ENCODE measurements around the gene GLP2R. TPM values are rescaled to one million over a fixed set of nuclear protein-coding genes. Genes with fewer than 3 reads are reported as not detected.

GLP2R gene
- polyA plus RNA-seq, 1 of the 3 experiments (the other 2 are of a cell fraction), result not detected

- 6% methylated on average over 4 of the region's 4 CpGs for WGBS (ENCODE audit: low lambda C conversion rate)
- ChIA-PET CTCF (no interaction called here), POLR2A (no interaction called here)
- Histone ChIP-seq H4K20me1 (ENCODE audit: insufficient read depth) (no peaks in the 10 kb centered on the region), H3K27ac (ENCODE audit: low read depth in 2 of 2, low read length in 1 of 2) (no peak overlapping the region), H3K36me3 (replicated peaks in 1 of 2; ENCODE audit: control insufficient read depth in 1 of 2, insufficient read depth in 2 of 2, low read length in 1 of 2) (no peaks in the 10 kb centered on the region), H3F3A (replicated peaks; ENCODE audit: insufficient read depth) (no peaks in the 10 kb centered on the region), H3K4me3 (ENCODE audit: low read depth in 2 of 2, low read length in 1 of 2) (no peak overlapping the region), H3K9me2 (no peaks in the 10 kb centered on the region), H3K27me3 (ENCODE audit: insufficient read depth) (peaks cover 7% of the 10 kb centered on the region; the same call in 1 of the 2 replicates), H3K4me2 (no peak overlapping the region), H3K9ac (no peak overlapping the region), H3K4me1 (ENCODE audit: control insufficient read depth in 1 of 2, insufficient read depth in 2 of 2, low read depth in 1 of 2, low read length in 1 of 2) (no peaks in the 10 kb centered on the region), H3K79me2 (ENCODE audit: insufficient read depth) (no peaks in the 10 kb centered on the region), H3K9me3 (no peaks in the 10 kb centered on the region), H2AFZ (ENCODE audit: low read depth) (no peak overlapping the region)
- TF ChIP-seq ZBTB33 (IDR thresholded peaks at IDR 0.05; ENCODE audit: borderline replicate concordance, low read depth), result no peak
- no peak for TF ChIP-seq RFX5 (IDR thresholded peaks at IDR 0.05; ENCODE audit: low read length)
- no peak for TF ChIP-seq SMC3 (IDR thresholded peaks at IDR 0.05; ENCODE audit: low read depth, low read length)
- TF ChIP-seq FOSL2 (IDR thresholded peaks at IDR 0.05; ENCODE audit: borderline replicate concordance, low read depth), result no peak
- no peak for TF ChIP-seq FOXJ3 (CRISPR knock-in tag; IDR thresholded peaks at IDR 0.05)
- no peak for TF ChIP-seq EZH2phosphoT487 (IDR thresholded peaks at IDR 0.05; ENCODE audit: borderline replicate concordance, low read depth)
- no peak for TF ChIP-seq REST (IDR thresholded peaks at IDR 0.05; ENCODE audit: low read depth, low read length)
- TF ChIP-seq JUND (IDR thresholded peaks at IDR 0.05), result no peak
- TF ChIP-seq CHD2 (IDR thresholded peaks at IDR 0.05; ENCODE audit: low read length, partially characterized antibody), result no peak
- no peak for TF ChIP-seq EP300 (IDR thresholded peaks at IDR 0.05; ENCODE audit: borderline replicate concordance in 1 of 2, low read depth in 1 of 2, low read length in 1 of 2)
- no peak for TF ChIP-seq GATA2 (CRISPR knock-in tag; IDR thresholded peaks at IDR 0.05)
- DNase-seq, result no peak
Observed at GRCh38 chr17:9802697-9803096, 23.0 kb upstream of the GLP2R start.

GRCh38 chr17:9805769-9806168, 20.0 kb upstream of the GLP2R start:
- TF ChIP-seq MXI1 (IDR thresholded peaks at IDR 0.05; ENCODE audit: low read depth, low read length), result no peak
- TF ChIP-seq FOXM1 (IDR thresholded peaks at IDR 0.05; ENCODE audit: low read depth), result no peak
- H3K9me2 ChIP-seq, result no peaks in the 10 kb centered on the region
- H3K36me3 ChIP-seq (replicated peaks in 1 of 2; ENCODE audit: control insufficient read depth in 1 of 2, insufficient read depth in 2 of 2, low read length in 1 of 2), result no peaks in the 10 kb centered on the region
- no peak overlapping the region for H2AFZ ChIP-seq (ENCODE audit: low read depth)
- DNase-seq, result no peak
- 6% methylated on average over 4 of the region's 4 CpGs for WGBS (ENCODE audit: low lambda C conversion rate)
- H3K4me1 ChIP-seq (ENCODE audit: control insufficient read depth in 1 of 2, insufficient read depth in 2 of 2, low read depth in 1 of 2, low read length in 1 of 2), result no peaks in the 10 kb centered on the region
- no peak overlapping the region for H3K9ac ChIP-seq
- H3K27me3 ChIP-seq (ENCODE audit: insufficient read depth), result peaks cover 7% of the 10 kb centered on the region; the same call in 1 of the 2 replicates
- H3K4me2 ChIP-seq, result no peak overlapping the region
- H3K4me3 ChIP-seq (ENCODE audit: low read depth in 2 of 2, low read length in 1 of 2), result no peak overlapping the region
- H3F3A ChIP-seq (replicated peaks; ENCODE audit: insufficient read depth), result no peaks in the 10 kb centered on the region
- H3K79me2 ChIP-seq (ENCODE audit: insufficient read depth), result no peaks in the 10 kb centered on the region
- ChIA-PET CTCF (no interaction called here), POLR2A (no interaction called here)
- H3K27ac ChIP-seq (ENCODE audit: low read depth in 2 of 2, low read length in 1 of 2), result no peak overlapping the region
- no peaks in the 10 kb centered on the region for H4K20me1 ChIP-seq (ENCODE audit: insufficient read depth)
- H3K9me3 ChIP-seq, result no peaks in the 10 kb centered on the region
